ENCODE measurements around the gene AZU1. TPM values are rescaled to one million over a fixed set of nuclear protein-coding genes. Genes with fewer than 3 reads are reported as not detected.
A peak's percentile ranks its signal among the peaks of the same experiment; 100 is the strongest.

The AZU1 gene
- total RNA-seq, 2 donors from 2014 or later = 2.5 to 3.7 TPM

GRCh38 chr19:867301-867793 lies 39.7 kb downstream of the AZU1 start:
- peak overlapping the region; percentile 52 for H3K27ac Mint-ChIP-seq
- 72 to 76% methylated on average over 13 to 16 of the region's 16 CpGs for WGBS, 2 experiments (ENCODE audit: insufficient coverage in 1 of 2, insufficient read length in 1 of 2)
- H3K4me1 ChIP-seq (ENCODE audit: control insufficient read depth, insufficient read depth, low read length) = no peaks in the 10 kb centered on the region

DNA sequence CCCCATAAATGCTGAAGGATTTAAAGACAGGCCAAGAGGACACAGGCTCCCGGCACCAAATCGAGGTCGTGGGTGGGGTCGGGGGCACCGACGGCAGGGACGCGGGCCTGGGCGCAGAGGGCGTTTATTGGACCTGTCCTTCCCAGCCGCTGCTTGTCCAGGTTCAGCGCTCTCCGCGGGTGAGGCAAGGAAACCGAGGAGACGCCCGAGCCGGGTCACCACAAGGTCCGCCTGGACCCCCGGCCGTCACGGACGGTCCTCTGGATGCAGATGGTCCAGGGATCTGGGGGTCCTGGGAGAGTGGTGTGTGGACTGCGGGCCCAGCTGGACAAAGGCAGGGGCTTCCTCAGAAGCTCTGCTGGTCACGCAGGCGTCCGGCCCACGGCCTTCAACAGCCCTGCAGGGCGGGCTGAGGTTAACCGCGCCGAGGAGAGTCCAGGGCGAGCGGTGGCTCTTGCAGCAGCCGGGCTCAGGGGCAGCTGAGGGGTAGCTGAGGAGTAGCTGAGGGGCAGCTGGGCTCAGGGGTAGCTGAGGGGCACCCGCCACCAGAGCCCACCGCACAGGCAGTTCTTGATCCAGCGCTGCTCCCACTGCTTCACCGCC lies 40.3 kb downstream of the AZU1 start:
- peak overlapping the region; percentile 52 for H3K27ac Mint-ChIP-seq
- H3K27me3 ChIP-seq (ENCODE audit: control insufficient read depth, insufficient read depth, low read length, poor library complexity, severe bottlenecking) = no peaks in the 10 kb centered on the region
- peaks cover 5% of the 10 kb centered on the region for H3K9me3 Mint-ChIP-seq
- H3K27ac ChIP-seq (ENCODE audit: low read depth, low read length) = no peak overlapping the region
- DNase-seq = peak; percentile 49
- peaks cover 18% of the 10 kb centered on the region for H3K36me3 ChIP-seq (ENCODE audit: control insufficient read depth, insufficient read depth, low read length)
- peaks cover 5% of the 10 kb centered on the region for H3K4me1 Mint-ChIP-seq
- no peaks in the 10 kb centered on the region for H3K9me3 ChIP-seq (ENCODE audit: control insufficient read depth, low read length)
- peaks cover 31% of the 10 kb centered on the region for H3K36me3 Mint-ChIP-seq (ENCODE audit: low read depth)
- no peak overlapping the region for H3K9ac ChIP-seq (ENCODE audit: extremely low read depth, low read length, poor library complexity, severe bottlenecking)
- TF ChIP-seq CTCF (conservative IDR thresholded peaks at IDR 0.05) = no peak
- 95 to 97% methylated on average over 19 to 39 of the region's 39 CpGs for WGBS, 2 experiments (ENCODE audit: insufficient coverage in 1 of 2, insufficient read length in 1 of 2)
- H3K4me3 ChIP-seq (ENCODE audit: low read length) = no peak overlapping the region
- H3K4me3 Mint-ChIP-seq = no peak overlapping the region
- no peaks in the 10 kb centered on the region for H3K4me1 ChIP-seq (ENCODE audit: control insufficient read depth, insufficient read depth, low read length)
- peaks cover 7% of the 10 kb centered on the region for H3K27me3 Mint-ChIP-seq (ENCODE audit: insufficient read depth)

More at GRCh38 chr19:867301-867793, 39.7 kb downstream of the AZU1 start:
- Histone ChIP-seq H3K27me3 (ENCODE audit: control insufficient read depth, insufficient read depth, low read length, poor library complexity, severe bottlenecking) (no peaks in the 10 kb centered on the region), H3K27ac (ENCODE audit: low read depth, low read length) (no peak overlapping the region), H3K4me3 (ENCODE audit: low read length) (no peak overlapping the region), H3K36me3 (ENCODE audit: control insufficient read depth, insufficient read depth, low read length) (peaks cover 18% of the 10 kb centered on the region), H3K9ac (ENCODE audit: extremely low read depth, low read length, poor library complexity, severe bottlenecking) (no peak overlapping the region), H3K9me3 (ENCODE audit: control insufficient read depth, low read length) (no peaks in the 10 kb centered on the region)
- Mint-ChIP-seq H3K27me3 (ENCODE audit: insufficient read depth) (peaks cover 12% of the 10 kb centered on the region), H3K36me3 (ENCODE audit: low read depth) (peaks cover 28% of the 10 kb centered on the region), H3K9me3 (peaks cover 5% of the 10 kb centered on the region), H3K4me3 (no peak overlapping the region), H3K4me1 (peaks cover 5% of the 10 kb centered on the region)
- DNase-seq = peak; percentile 61
- TF ChIP-seq CTCF (conservative IDR thresholded peaks at IDR 0.05) = no peak

GRCh38 chr19:868458-869244 lies 41.0 kb downstream of the AZU1 start:
- Mint-ChIP-seq H3K9me3 (peaks cover 5% of the 10 kb centered on the region), H3K4me3 (no peak overlapping the region), H3K27me3 (ENCODE audit: insufficient read depth) (peaks cover 2% of the 10 kb centered on the region), H3K27ac (no peak overlapping the region), H3K36me3 (ENCODE audit: low read depth) (peaks cover 33% of the 10 kb centered on the region), H3K4me1 (peaks cover 5% of the 10 kb centered on the region)
- TF ChIP-seq CTCF (conservative IDR thresholded peaks at IDR 0.05) = no peak
- WGBS, 2 experiments (ENCODE audit: insufficient coverage in 1 of 2, insufficient read length in 1 of 2) = 92 to 96% methylated on average over 23 to 34 of the region's 34 CpGs
- no peaks in the 10 kb centered on the region for H3K9me3 ChIP-seq (ENCODE audit: control insufficient read depth, low read length)
- no peaks in the 10 kb centered on the region for H3K27me3 ChIP-seq (ENCODE audit: control insufficient read depth, insufficient read depth, low read length, poor library complexity, severe bottlenecking)
- no peak overlapping the region for H3K4me3 ChIP-seq (ENCODE audit: low read length)
- peak; percentile 43 for DNase-seq
- H3K4me1 ChIP-seq (ENCODE audit: control insufficient read depth, insufficient read depth, low read length) = no peaks in the 10 kb centered on the region
- H3K9ac ChIP-seq (ENCODE audit: extremely low read depth, low read length, poor library complexity, severe bottlenecking) = no peak overlapping the region
- H3K36me3 ChIP-seq (ENCODE audit: control insufficient read depth, insufficient read depth, low read length) = peaks cover 22% of the 10 kb centered on the region
- H3K27ac ChIP-seq (ENCODE audit: low read depth, low read length) = no peak overlapping the region

Data from endodermal cell (in vitro differentiated cells).